H1 (cell line): ENCODE data around the gene LRPAP1. TPM values are rescaled to one million over a fixed set of nuclear protein-coding genes. Genes with fewer than 3 reads are reported as not detected.
"Not testable (repeated sequence)": the region's sequence is repeated elsewhere in the genome, so short reads cannot be mapped to it uniquely, and the experiment has no call there.

Experiments used
- CTCF ChIA-PET: fragments of 300-600 bp; sonication (Branson Sonifier 250); formaldehyde crosslinking; loops from one replicate; lab custom pipeline; 2021; ENCODE audit not compliant: partially characterized antibody; lab: Charles Lee
- POLR2A ChIA-PET: fragments of 300-600 bp; sonication (Branson Sonifier 250); formaldehyde crosslinking; loops from one replicate; lab custom pipeline; 2021; ENCODE audit warnings: inconsistent platforms; ENCODE audit not compliant: partially characterized antibody; lab: Charles Lee
- DNase-seq, 2 experiments: peaks; one replicate each; pipeline versions ENCODE4 v3.0.0 to v3.0.0-alpha.2; 2010 to 2022; ENCODE audit warnings: low spot score in 2 of 2, low read depth in 1 of 2, mixed read lengths in 1 of 2
- FAIRE-seq: peaks from 2 replicates; lab custom pipeline; 2011; peaks lifted over from hg19 to GRCh38; lab: Jason Lieb, UNC
- H2AFZ ChIP-seq: 2 replicates; pipeline ENCODE4 v1.8.1; 2012; ENCODE audit warnings: low read length, inconsistent platforms
- H2AK5ac ChIP-seq: 2 replicates; pipeline ENCODE4 v1.6.1; 2013; ENCODE audit warnings: low read depth, low read length
- H2BK120ac ChIP-seq: replicated peaks from 2 replicates; pipeline ENCODE3; 2013; ENCODE audit warnings: low read depth, low read length, inconsistent platforms
- H2BK12ac ChIP-seq: 2 replicates; pipeline ENCODE4 v1.6.1; 2013; ENCODE audit warnings: low read depth, low read length
- H2BK15ac ChIP-seq: 2 replicates; pipeline ENCODE4 v1.6.1; 2013; ENCODE audit warnings: low read length
- H2BK20ac ChIP-seq: 2 replicates; pipeline ENCODE4 v1.6.1; 2013; ENCODE audit warnings: low read length
- H2BK5ac ChIP-seq: 2 replicates; pipeline ENCODE4 v1.6.1; 2013; ENCODE audit warnings: low read depth, low read length
- H3K14ac ChIP-seq: 2 replicates; pipeline ENCODE4 v1.6.1; 2013; ENCODE audit warnings: inconsistent platforms; ENCODE audit not compliant: insufficient read length
- H3K18ac ChIP-seq: 2 replicates; pipeline ENCODE4 v1.6.1; 2013; ENCODE audit warnings: low read length; ENCODE audit errors: extremely low read depth
- H3K23ac ChIP-seq: 2 replicates; pipeline ENCODE4 v1.6.1; 2013; ENCODE audit warnings: inconsistent platforms; ENCODE audit not compliant: insufficient read length
- H3K23me2 ChIP-seq: 2 replicates; pipeline ENCODE4 v1.6.1; 2013; ENCODE audit warnings: low read depth, low read length
- H3K27ac ChIP-seq: 2 replicates; pipeline ENCODE4 v1.6.1; 2011; ENCODE audit warnings: low read depth, low read length, inconsistent platforms
- H3K27me3 ChIP-seq, 4 experiments: replicated peaks in 1 of 4; 1 replicate in 1 of 4; 2 replicates in 3 of 4; pipeline versions ENCODE4 v1.6.1 to v1.8.1; 2011 to 2013; ENCODE audit warnings: low read length in 3 of 4, mild to moderate bottlenecking in 3 of 4, inconsistent platforms in 2 of 4, mixed read lengths in 2 of 4, moderate library complexity in 1 of 4; ENCODE audit not compliant: control insufficient read depth in 3 of 4, insufficient read depth in 3 of 4; ENCODE audit errors: extremely low read depth in 1 of 4
- H3K36me3 ChIP-seq, 4 experiments: 2 replicates each; pipeline versions ENCODE4 v1.6.1 to v1.8.1; 2011 to 2013; ENCODE audit warnings: mild to moderate bottlenecking in 4 of 4, low read length in 3 of 4, moderate library complexity in 2 of 4, control low read depth in 1 of 4, inconsistent platforms in 1 of 4; ENCODE audit not compliant: insufficient read depth in 4 of 4, control insufficient read depth in 2 of 4
- H3K4ac ChIP-seq: replicated peaks from 2 replicates; pipeline ENCODE3; 2013; ENCODE audit warnings: low read length, low read depth, mixed read lengths, inconsistent platforms; ENCODE audit not compliant: insufficient read length
- H3K4me1 ChIP-seq, 4 experiments: replicated peaks in 1 of 4; 1 replicate in 1 of 4; 2 replicates in 3 of 4; pipeline versions ENCODE4 v1.6.1 to v1.8.1; 2011 to 2013; ENCODE audit warnings: low read length in 3 of 4, inconsistent platforms in 2 of 4, mixed read lengths in 1 of 4; ENCODE audit not compliant: insufficient read depth in 4 of 4, control insufficient read depth in 3 of 4
- H3K4me2 ChIP-seq, 2 experiments: 2 replicates each; pipeline versions ENCODE4 v1.6.1 to v1.8.1; 2011 to 2013; ENCODE audit warnings: low read depth in 2 of 2, low read length in 2 of 2, control low read depth in 1 of 2, inconsistent platforms in 1 of 2, mild to moderate bottlenecking in 1 of 2; ENCODE audit not compliant: insufficient read depth in 1 of 2
- H3K4me3 ChIP-seq, 4 experiments: fragments of 200-600, 300-600 bp in 1 of 4; sonication (generic), shearing (Covaris generic), sonication (Bioruptor Twin) in 1 of 4; 2 replicates each; pipeline versions ENCODE4 v1.5.1 to v1.8.1; 2011 to 2016; ENCODE audit warnings: low read length in 4 of 4, low read depth in 3 of 4, control low read depth in 2 of 4, inconsistent platforms in 2 of 4, mild to moderate bottlenecking in 2 of 4, mixed read lengths in 1 of 4, moderate library complexity in 1 of 4; ENCODE audit not compliant: insufficient read depth in 2 of 4; ENCODE audit errors: extremely low read depth in 1 of 4
- H3K56ac ChIP-seq: replicated peaks from 2 replicates; pipeline ENCODE3; 2013; ENCODE audit warnings: low read depth, mild to moderate bottlenecking, mixed read lengths, low read length, inconsistent platforms; ENCODE audit not compliant: insufficient read length
- H3K79me1 ChIP-seq: 2 replicates; pipeline ENCODE4 v1.6.1; 2013; ENCODE audit warnings: low read depth, low read length, control low read depth
- H3K79me2 ChIP-seq, 2 experiments: 2 replicates each; pipeline versions ENCODE4 v1.6.1 to v1.8.1; 2012 to 2013; ENCODE audit warnings: low read length in 2 of 2, mild to moderate bottlenecking in 2 of 2, inconsistent platforms in 1 of 2; ENCODE audit not compliant: insufficient read depth in 2 of 2, control insufficient read depth in 1 of 2
- H3K9ac ChIP-seq, 4 experiments: replicated peaks in 1 of 4; 1 replicate in 1 of 4; 2 replicates in 3 of 4; pipeline versions ENCODE4 v1.6.1 to v1.8.1; 2011 to 2013; ENCODE audit warnings: low read depth in 3 of 4, low read length in 3 of 4, control low read depth in 2 of 4, mild to moderate bottlenecking in 2 of 4, moderate library complexity in 2 of 4, inconsistent platforms in 1 of 4; ENCODE audit errors: extremely low read depth in 1 of 4
- H3K9me3 ChIP-seq, 2 experiments: 2 replicates each; pipeline versions ENCODE4 v1.6.1 to v1.8.1; 2012 to 2013; ENCODE audit warnings: mild to moderate bottlenecking in 2 of 2, moderate library complexity in 2 of 2, control low read depth in 1 of 2, inconsistent platforms in 1 of 2, low read depth in 1 of 2, low read length in 1 of 2, mixed read lengths in 1 of 2; ENCODE audit not compliant: insufficient read depth in 2 of 2
- H4K20me1 ChIP-seq, 2 experiments: replicated peaks in 1 of 2; 2 replicates each; pipeline versions ENCODE3 to v1.8.1; 2011 to 2013; ENCODE audit warnings: inconsistent platforms in 2 of 2, low read length in 2 of 2, mild to moderate bottlenecking in 1 of 2; ENCODE audit not compliant: insufficient read depth in 2 of 2, control insufficient read depth in 1 of 2
- H4K5ac ChIP-seq: 2 replicates; pipeline ENCODE4 v1.6.1; 2013; ENCODE audit warnings: low read length, low read depth, mixed read lengths, inconsistent platforms; ENCODE audit not compliant: insufficient read length
- H4K8ac ChIP-seq: 2 replicates; pipeline ENCODE4 v1.8.0; 2013; ENCODE audit warnings: mild to moderate bottlenecking, moderate library complexity, low read length, inconsistent platforms; ENCODE audit not compliant: insufficient read depth; ENCODE audit errors: extremely low read depth
- H4K91ac ChIP-seq: replicated peaks from 2 replicates; pipeline ENCODE3; 2013; ENCODE audit warnings: low read length, mixed read lengths, inconsistent platforms; ENCODE audit not compliant: insufficient read length
- WGBS, 2 experiments: shearing (Covaris generic) in 1 of 2; methylation state at CpG; one replicate each; pipeline versions ENCODE4 v1.1.6 to v1.1.7; 2013 to 2015; ENCODE audit warnings: low lambda C conversion rate in 2 of 2, mixed read lengths in 2 of 2, inconsistent platforms in 1 of 2, low coverage in 1 of 2, missing lambda C conversion rate in 1 of 2; ENCODE audit not compliant: insufficient replicate concordance in 2 of 2, insufficient coverage in 1 of 2, insufficient read length in 1 of 2; ENCODE audit errors: extremely low coverage in 1 of 2, missing lambda C conversion rate in 1 of 2; 5-methylcytosine and 5-hydroxymethylcytosine counted together
- polyA plus RNA-seq, 7 experiments: library from polyadenylated mRNA; depleted of rRNA in 3 of 7; stranded (reverse) in 5 of 7; unstranded in 2 of 7; fragments of >200 nt in 5 of 7; fragments of 200-250 nt in 2 of 7; gene quantifications; 1 replicate in 5 of 7; 2 replicates in 1 of 7; 4 replicates in 1 of 7; pipeline versions ENCODE4 v1.2.1 to v1.2.3, GENCODE V29; 2011 to 2013; ENCODE audit warnings: missing spikeins in 2 of 7, mixed read lengths in 2 of 7
- total RNA-seq: library from RNA; stranded (reverse); fragmentation: NEBNext Ultra II Directional; extraction: Animal tissue kit (Norgen Biotek cat#: 25700); gene quantifications from 2 replicates; pipeline ENCODE4 v1.2.1, GENCODE V29; 2021

The LRPAP1 gene
- total and polyA plus RNA-seq, 2 of the 8 experiments (the other 6 are each of a cell fraction or from before 2014, with no cell fraction given) = 31.1 to 101 TPM

- H3K56ac ChIP-seq, H3K79me1 ChIP-seq, H2BK5ac ChIP-seq, H3K23ac ChIP-seq, H2AK5ac ChIP-seq, FAIRE-seq, H2AFZ ChIP-seq, DNase-seq, H2BK15ac ChIP-seq, H4K20me1 ChIP-seq, H3K4ac ChIP-seq, H3K4me1 ChIP-seq, H3K23me2 ChIP-seq, H3K4me3 ChIP-seq, H2BK120ac ChIP-seq, H3K79me2 ChIP-seq, H2BK12ac ChIP-seq, H3K9me3 ChIP-seq, H3K14ac ChIP-seq, H3K4me2 ChIP-seq, CTCF ChIA-PET, H3K18ac ChIP-seq, H3K27ac ChIP-seq, H4K8ac ChIP-seq, H3K9ac ChIP-seq, POLR2A ChIA-PET, H4K5ac ChIP-seq, H3K27me3 ChIP-seq, H2BK20ac ChIP-seq, H4K91ac ChIP-seq, H3K36me3 ChIP-seq: not testable (repeated sequence)
- WGBS, 2 experiments = 91% methylated on average over 14 of the region's 19 CpGs; no CpG with 5 or more reads in 1 of the 2 experiments
Measured at GRCh38 chr4:3575426-3576369, 43.5 kb upstream of the LRPAP1 start.
